HUES48 (cell line): Measurements from ENCODE around the gene CARNS1.
A peak's percentile ranks its signal among the peaks of the same experiment; 100 is the strongest.
"Not testable (repeated sequence)": the region's sequence is repeated elsewhere in the genome, so short reads cannot be mapped to it uniquely, and the experiment has no call there.

Source experiments
- H3K27ac ChIP-seq: one replicate; pipeline ENCODE4 v1.7.0; 2013; ENCODE audit warnings: low read depth, low read length, inconsistent platforms
- H3K27me3 ChIP-seq: 2 replicates; pipeline ENCODE4 v1.6.1; 2013; ENCODE audit warnings: mild to moderate bottlenecking, low read length; ENCODE audit not compliant: control insufficient read depth, insufficient read depth
- H3K36me3 ChIP-seq: 2 replicates; pipeline ENCODE4 v1.6.1; 2013; ENCODE audit warnings: low read length; ENCODE audit not compliant: control insufficient read depth, insufficient read depth
- H3K4me1 ChIP-seq: 2 replicates; pipeline ENCODE4 v1.6.1; 2013; ENCODE audit warnings: mild to moderate bottlenecking, low read length; ENCODE audit not compliant: control insufficient read depth, insufficient read depth
- H3K4me3 ChIP-seq: 2 replicates; pipeline ENCODE4 v1.5.1; 2013; ENCODE audit warnings: mild to moderate bottlenecking, low read depth, low read length
- H3K9ac ChIP-seq: 2 replicates; pipeline ENCODE4 v1.6.1; 2013; ENCODE audit warnings: mild to moderate bottlenecking, low read depth, low read length, moderate library complexity
- H3K9me3 ChIP-seq: 2 replicates; pipeline ENCODE4 v1.6.1; 2013; ENCODE audit warnings: low read length; ENCODE audit not compliant: control insufficient read depth, insufficient read depth

Gene CARNS1

DNA sequence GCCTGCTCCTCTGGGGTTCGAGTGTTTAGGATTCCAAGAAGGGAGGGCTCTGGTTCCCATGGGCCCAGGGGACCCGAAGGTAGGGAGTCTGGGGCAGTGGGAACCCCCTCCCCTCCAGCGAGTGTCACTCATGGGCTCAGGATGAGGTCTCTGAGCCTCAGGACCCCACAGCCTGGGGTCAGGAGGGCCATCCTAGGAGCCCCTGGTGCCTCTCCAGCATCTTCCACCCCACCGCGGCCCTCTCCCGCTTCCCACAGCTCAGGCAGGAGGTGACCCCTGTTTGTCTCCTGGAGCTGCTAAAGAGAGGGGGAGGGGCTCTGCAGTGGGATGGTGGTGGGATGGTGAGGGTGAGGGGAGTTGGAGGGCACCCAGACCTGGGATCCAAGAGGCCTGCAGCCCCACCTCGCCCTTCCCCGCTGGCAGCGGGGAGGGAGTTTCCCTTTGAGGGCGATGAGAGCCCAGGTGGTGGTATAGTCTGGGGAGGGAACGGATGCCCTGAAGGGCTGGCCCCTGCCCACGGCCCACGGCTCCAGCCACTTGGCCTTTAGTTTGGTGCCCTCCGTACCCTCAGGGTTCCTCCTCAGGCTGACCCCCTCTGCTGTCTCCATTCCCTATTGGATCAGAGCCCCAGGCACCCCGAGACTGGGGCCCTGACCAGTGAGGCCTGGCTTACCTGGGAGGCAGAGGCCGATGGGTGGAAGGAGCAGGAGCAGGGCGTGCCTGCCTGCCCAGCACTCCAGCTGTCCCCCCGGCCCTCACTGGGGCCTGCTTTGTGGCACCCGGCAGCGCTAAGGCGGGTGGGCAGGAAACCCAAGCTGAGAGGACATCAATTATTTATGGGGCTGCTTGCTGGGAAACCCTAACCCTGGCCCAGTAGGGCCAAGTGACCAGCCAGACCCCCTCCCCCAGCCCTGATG lies 38.6 kb downstream of the CARNS1 start:
- no peak overlapping the region for H3K27ac ChIP-seq
- H3K4me3 ChIP-seq, result no peak overlapping the region
- H3K36me3 ChIP-seq, result no peaks in the 10 kb centered on the region
- H3K27me3 ChIP-seq, result no peaks in the 10 kb centered on the region
- H3K4me1 ChIP-seq, result no peaks in the 10 kb centered on the region
- H3K9me3 ChIP-seq, result no peaks in the 10 kb centered on the region
- H3K9ac ChIP-seq, result no peak overlapping the region

GRCh38 chr11:67455054-67455453 lies 39.6 kb downstream of the CARNS1 start, which contains the start of gene CABP4:
TSS of gene CABP4 (plus strand) at chr11:67455354. CDS start at chr11:67455424, 70 bp downstream.
- Histone ChIP-seq H3K4me1 (no peaks in the 10 kb centered on the region), H3K27ac (no peak within 1 kb of the TSS), H3K9ac (no peak within 1 kb of the TSS), H3K27me3 (no peaks in the 10 kb centered on the region), H3K36me3 (no peaks in the 10 kb centered on the region), H3K9me3 (no peaks in the 10 kb centered on the region), H3K4me3 (no peak within 1 kb of the TSS)

GRCh38 chr11:67456068-67456705 lies 40.7 kb downstream of the CARNS1 start:
- no peaks in the 10 kb centered on the region for H3K36me3 ChIP-seq
- H3K9ac ChIP-seq, result no peak overlapping the region
- no peak overlapping the region for H3K27ac ChIP-seq
- H3K4me1 ChIP-seq, result no peaks in the 10 kb centered on the region
- no peaks in the 10 kb centered on the region for H3K9me3 ChIP-seq
- no peaks in the 10 kb centered on the region for H3K27me3 ChIP-seq
- no peak overlapping the region for H3K4me3 ChIP-seq

- Histone ChIP-seq H3K9me3 (no peaks in the 10 kb centered on the region), H3K4me3 (no peak overlapping the region), H3K36me3 (no peaks in the 10 kb centered on the region), H3K27ac (no peak overlapping the region), H3K4me1 (no peaks in the 10 kb centered on the region), H3K27me3 (no peaks in the 10 kb centered on the region), H3K9ac (no peak overlapping the region)
These were observed 42.0 kb downstream of the CARNS1 start for GRCh38 chr11:67457453-67457852.

- Histone ChIP-seq H3K27ac (no peak overlapping the region), H3K9ac (no peak overlapping the region), H3K4me3 (no peak overlapping the region)
These were observed 42.8 kb downstream of the CARNS1 start for GRCh38 chr11:67458266-67458665.

DNA sequence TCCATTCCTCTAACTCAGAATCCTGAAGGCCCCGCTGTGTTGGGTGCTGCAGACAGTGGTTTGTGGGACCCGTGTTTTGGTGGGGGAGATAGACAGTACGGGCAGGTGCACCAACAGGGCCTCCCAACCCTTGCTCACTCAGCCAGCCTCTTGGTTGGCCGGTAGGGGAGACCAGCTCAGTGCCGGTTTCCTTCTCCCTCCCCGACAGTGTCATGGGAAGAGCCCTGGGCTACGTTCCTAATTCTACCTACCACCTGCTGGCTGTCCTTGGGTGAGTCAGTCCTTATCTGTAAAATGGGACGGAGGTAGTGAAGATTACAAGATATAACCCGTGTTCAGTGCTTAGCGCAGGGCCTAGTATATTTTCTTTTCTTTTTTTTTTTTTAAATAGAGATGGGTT lies 47.7 kb downstream of the CARNS1 start:
- Histone ChIP-seq H3K4me1 (peaks cover 15% of the 10 kb centered on the region; the same call in 1 of the 2 replicates), H3K36me3 (0 out of 2 replicates have a peak, but pooled peaks cover 4% of the 10 kb centered on the region), H3K4me3 (no peak overlapping the region), H3K27ac (no peak overlapping the region), H3K9me3 (no peaks in the 10 kb centered on the region), H3K9ac (no peak overlapping the region), H3K27me3 (no peaks in the 10 kb centered on the region)

More at GRCh38 chr11:67458266-67458665, 42.8 kb downstream of the CARNS1 start:
- Histone ChIP-seq H3K9me3 (no peaks in the 10 kb centered on the region), H3K27me3 (no peaks in the 10 kb centered on the region), H3K4me1 (no peaks in the 10 kb centered on the region), H3K36me3 (no peaks in the 10 kb centered on the region)

DNA sequence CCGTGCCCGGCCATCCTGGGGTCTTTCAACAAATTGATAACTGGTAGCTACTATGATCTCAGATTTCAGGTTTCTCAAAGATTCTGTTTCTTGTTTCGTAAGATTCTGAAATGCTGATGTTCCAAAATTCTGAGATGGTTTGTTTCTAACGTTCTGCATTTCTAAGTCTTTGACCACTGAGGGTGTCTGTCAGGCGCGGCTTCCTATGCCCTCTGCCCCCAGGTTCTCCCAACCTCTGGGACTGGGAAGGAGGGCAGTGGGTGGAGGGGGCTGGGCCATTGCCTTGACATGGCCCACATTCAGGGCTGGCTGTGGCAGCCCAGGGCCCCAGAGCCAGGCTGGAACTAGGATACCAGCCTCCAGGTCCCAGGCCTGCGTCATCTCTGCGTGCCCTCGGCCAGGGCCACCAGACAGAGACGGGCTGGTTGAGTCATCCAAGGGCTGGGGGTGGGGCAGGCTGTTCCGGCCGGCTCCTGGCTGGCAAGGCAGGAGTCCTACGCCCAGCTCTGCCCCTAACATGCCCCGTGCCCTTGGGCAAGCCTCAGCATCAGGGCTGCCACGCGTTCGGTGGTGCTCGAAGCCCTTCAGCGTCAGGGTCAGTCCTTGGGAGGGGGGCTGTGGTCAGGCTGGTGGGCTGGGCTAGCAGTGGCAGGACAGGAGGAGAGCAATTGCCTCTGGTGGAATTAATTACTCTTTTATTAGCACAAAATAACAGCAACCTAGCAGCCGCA lies 48.4 kb downstream of the CARNS1 start:
- H3K4me3 ChIP-seq, result peak overlapping the region; percentile 44; the same call in 1 of the 2 replicates
- peak overlapping the region; percentile 20 for H3K27ac ChIP-seq
- 0 out of 2 replicates have a peak, but pooled peaks cover 4% of the 10 kb centered on the region for H3K36me3 ChIP-seq
- no peaks in the 10 kb centered on the region for H3K27me3 ChIP-seq
- peaks cover 17% of the 10 kb centered on the region; the same call in 1 of the 2 replicates for H3K4me1 ChIP-seq
- no peak overlapping the region for H3K9ac ChIP-seq
- H3K9me3 ChIP-seq, result no peaks in the 10 kb centered on the region

- H3K36me3 ChIP-seq, result 0 out of 2 replicates have a peak, but pooled peaks cover 4% of the 10 kb centered on the region
- H3K27me3 ChIP-seq, result no peaks in the 10 kb centered on the region
- peak overlapping the region; percentile 71 for H3K9ac ChIP-seq
- peak overlapping the region; percentile 91 for H3K27ac ChIP-seq
- peaks cover 17% of the 10 kb centered on the region; the same call in 1 of the 2 replicates for H3K4me1 ChIP-seq
- no peaks in the 10 kb centered on the region for H3K9me3 ChIP-seq
- peak overlapping the region; percentile 76 for H3K4me3 ChIP-seq
These were observed 49.1 kb downstream of the CARNS1 start for GRCh38 chr11:67464411-67465188.

DNA sequence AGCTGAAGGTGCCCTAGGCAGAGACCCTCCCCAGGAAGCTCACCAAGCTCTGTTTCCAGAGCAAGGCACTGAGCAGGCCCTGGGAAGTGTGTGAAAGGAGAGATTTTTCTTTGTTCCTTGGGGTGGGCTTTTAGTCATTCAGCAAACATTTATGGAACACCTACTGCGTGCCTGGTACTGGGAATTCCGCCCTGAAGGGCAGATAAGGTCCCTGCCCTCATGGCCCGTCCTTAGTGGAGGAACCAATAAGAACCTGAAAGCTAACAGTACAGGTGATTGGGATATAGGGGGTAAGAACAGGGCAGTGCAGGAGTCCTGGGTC lies 49.7 kb downstream of the CARNS1 start:
- no peaks in the 10 kb centered on the region for H3K27me3 ChIP-seq
- H3K27ac ChIP-seq, result peak overlapping the region; percentile 91
- peak overlapping the region; percentile 76 for H3K4me3 ChIP-seq
- H3K9ac ChIP-seq, result peak overlapping the region; percentile 71
- H3K4me1 ChIP-seq, result peaks cover 17% of the 10 kb centered on the region; the same call in 1 of the 2 replicates
- 0 out of 2 replicates have a peak, but pooled peaks cover 4% of the 10 kb centered on the region for H3K36me3 ChIP-seq
- no peaks in the 10 kb centered on the region for H3K9me3 ChIP-seq

GRCh38 chr11:67465530-67465929 lies 50.1 kb downstream of the CARNS1 start:
- peak overlapping the region; percentile 91 for H3K27ac ChIP-seq
- H3K9ac ChIP-seq, result peak overlapping the region; percentile 71; the same call in 1 of the 2 replicates
- H3K36me3 ChIP-seq, H3K9me3 ChIP-seq, H3K27me3 ChIP-seq: not testable (repeated sequence)
- peak overlapping the region; percentile 76 for H3K4me3 ChIP-seq
- H3K4me1 ChIP-seq, result peaks cover 17% of the 10 kb centered on the region; the same call in 1 of the 2 replicates
